Measurements from ENCODE around the gene NOSTRIN. TPM values are rescaled to one million over a fixed set of nuclear protein-coding genes. Genes with fewer than 3 reads are reported as not detected.

NOSTRIN gene
- polyA plus RNA-seq, 3 donors, result not detected

DNA sequence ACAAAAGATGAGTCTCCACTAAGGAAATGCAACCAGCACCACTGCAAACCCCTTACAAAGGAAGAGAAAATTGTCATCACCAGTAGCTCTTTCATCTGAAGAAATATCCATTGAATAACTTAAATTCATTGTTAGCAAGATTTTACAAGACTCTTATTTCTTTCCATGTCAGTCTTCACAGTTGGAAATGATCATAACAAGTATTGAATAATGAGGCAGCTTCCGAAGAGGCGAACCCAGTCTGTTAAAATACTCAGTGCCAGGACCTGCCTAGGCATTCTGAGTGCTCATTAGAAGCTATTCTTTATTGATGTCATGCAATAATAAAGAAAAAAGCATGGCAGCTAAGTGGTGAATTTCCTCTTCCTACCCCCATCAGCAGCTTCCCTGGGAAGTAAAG, 33.5 kb downstream of the NOSTRIN start:
- intact Hi-C loops (cut with micrococcal nuclease), result no loop called here
- H3K4me2 ChIP-seq (replicated peaks; ENCODE audit: extremely low read depth, low read length, poor library complexity, severe bottlenecking), result no peak overlapping the region
- no peak overlapping the region for H2AFZ ChIP-seq (ENCODE audit: insufficient read depth, low read depth, low read length, poor library complexity, severe bottlenecking)
- no peak overlapping the region for H3K9ac ChIP-seq (ENCODE audit: insufficient read depth, low read length, poor library complexity, severe bottlenecking)
- no peak for DNase-seq
- H3K27ac Mint-ChIP-seq, result no peak overlapping the region
- H3K27me3 Mint-ChIP-seq (ENCODE audit: low read depth in 3 of 3), result peaks cover 0 to 2% (median 0%) of the 10 kb centered on the region in 3 donors
- peaks cover 0 to 13% (median 5%) of the 10 kb centered on the region in 7 donors for H3K9me3 Mint-ChIP-seq
- H3K4me1 Mint-ChIP-seq, result no peaks in the 10 kb centered on the region
- TF ChIP-seq, protein P1, sequence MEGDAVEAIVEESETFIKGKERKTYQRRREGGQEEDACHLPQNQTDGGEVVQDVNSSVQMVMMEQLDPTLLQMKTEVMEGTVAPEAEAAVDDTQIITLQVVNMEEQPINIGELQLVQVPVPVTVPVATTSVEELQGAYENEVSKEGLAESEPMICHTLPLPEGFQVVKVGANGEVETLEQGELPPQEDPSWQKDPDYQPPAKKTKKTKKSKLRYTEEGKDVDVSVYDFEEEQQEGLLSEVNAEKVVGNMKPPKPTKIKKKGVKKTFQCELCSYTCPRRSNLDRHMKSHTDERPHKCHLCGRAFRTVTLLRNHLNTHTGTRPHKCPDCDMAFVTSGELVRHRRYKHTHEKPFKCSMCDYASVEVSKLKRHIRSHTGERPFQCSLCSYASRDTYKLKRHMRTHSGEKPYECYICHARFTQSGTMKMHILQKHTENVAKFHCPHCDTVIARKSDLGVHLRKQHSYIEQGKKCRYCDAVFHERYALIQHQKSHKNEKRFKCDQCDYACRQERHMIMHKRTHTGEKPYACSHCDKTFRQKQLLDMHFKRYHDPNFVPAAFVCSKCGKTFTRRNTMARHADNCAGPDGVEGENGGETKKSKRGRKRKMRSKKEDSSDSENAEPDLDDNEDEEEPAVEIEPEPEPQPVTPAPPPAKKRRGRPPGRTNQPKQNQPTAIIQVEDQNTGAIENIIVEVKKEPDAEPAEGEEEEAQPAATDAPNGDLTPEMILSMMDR (IDR thresholded peaks at IDR 0.05), result no peak
- H3K9me3 ChIP-seq (replicated peaks in 1 of 2; ENCODE audit: control insufficient read depth in 1 of 2, insufficient read depth in 1 of 2, low read length in 2 of 2), result peaks cover 0 to 1% of the 10 kb centered on the region in 2 donors
- no peak overlapping the region for H3K4me3 Mint-ChIP-seq
- no peaks in the 10 kb centered on the region for H3K36me3 Mint-ChIP-seq
- H3K27ac ChIP-seq (ENCODE audit: low read depth in 1 of 2, low read length in 2 of 2), result no peak overlapping the region
- H3K4me3 ChIP-seq (replicated peaks in 1 of 3; ENCODE audit: low read depth in 2 of 3, low read length in 3 of 3), result no peak overlapping the region
- no peaks in the 10 kb centered on the region for H3K4me1 ChIP-seq (ENCODE audit: control insufficient read depth in 1 of 2, insufficient read depth in 2 of 2, low read length in 2 of 2)
- no peaks in the 10 kb centered on the region for H3K27me3 ChIP-seq (ENCODE audit: control insufficient read depth in 2 of 2, insufficient read depth in 2 of 2, low read length in 2 of 2)
- no peaks in the 10 kb centered on the region for H3K79me2 ChIP-seq (ENCODE audit: insufficient read depth, low read length)
- H3K36me3 ChIP-seq (replicated peaks in 1 of 2; ENCODE audit: control insufficient read depth in 1 of 2, insufficient read depth in 2 of 2, low read length in 2 of 2), result no peaks in the 10 kb centered on the region
- no peaks in the 10 kb centered on the region for H4K20me1 ChIP-seq (ENCODE audit: insufficient read depth, low read length)
- WGBS (ENCODE audit: insufficient coverage), result no CpG with 5 or more reads among the region's 2 CpGs

DNA sequence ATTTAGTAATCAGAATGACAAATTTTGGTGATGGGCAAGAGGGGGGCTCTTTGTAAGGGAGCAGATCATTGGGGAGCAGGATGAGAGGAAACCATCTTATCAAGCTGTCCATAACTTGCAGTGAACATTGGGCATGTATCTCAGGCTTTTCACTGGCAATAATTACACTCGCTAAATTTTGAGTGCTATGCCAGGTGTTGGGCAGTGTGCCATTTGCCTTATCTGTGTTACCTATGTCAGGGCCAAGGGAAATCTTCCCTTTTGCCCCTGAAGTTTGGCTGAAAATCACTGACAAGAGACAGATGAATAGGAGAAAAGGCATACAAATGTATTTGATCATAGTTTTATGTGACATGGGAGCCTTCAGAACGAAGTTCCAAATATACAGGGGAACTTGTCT, 39.0 kb downstream of the NOSTRIN start:
- no peaks in the 10 kb centered on the region for H3K36me3 Mint-ChIP-seq
- Histone ChIP-seq H4K20me1 (ENCODE audit: insufficient read depth, low read length) (no peaks in the 10 kb centered on the region), H2AFZ (ENCODE audit: insufficient read depth, low read depth, low read length, poor library complexity, severe bottlenecking) (no peak overlapping the region), H3K27ac (ENCODE audit: low read depth in 1 of 2, low read length in 2 of 2) (no peak overlapping the region), H3K9ac (ENCODE audit: insufficient read depth, low read length, poor library complexity, severe bottlenecking) (no peak overlapping the region), H3K4me1 (ENCODE audit: control insufficient read depth in 1 of 2, insufficient read depth in 2 of 2, low read length in 2 of 2) (no peaks in the 10 kb centered on the region), H3K4me3 (replicated peaks in 1 of 3; ENCODE audit: low read depth in 2 of 3, low read length in 3 of 3) (no peak overlapping the region), H3K27me3 (ENCODE audit: control insufficient read depth in 2 of 2, insufficient read depth in 2 of 2, low read length in 2 of 2) (no peaks in the 10 kb centered on the region), H3K36me3 (replicated peaks in 1 of 2; ENCODE audit: control insufficient read depth in 1 of 2, insufficient read depth in 2 of 2, low read length in 2 of 2) (no peaks in the 10 kb centered on the region), H3K4me2 (replicated peaks; ENCODE audit: extremely low read depth, low read length, poor library complexity, severe bottlenecking) (no peak overlapping the region), H3K79me2 (ENCODE audit: insufficient read depth, low read length) (no peaks in the 10 kb centered on the region), H3K9me3 (replicated peaks in 1 of 2; ENCODE audit: control insufficient read depth in 1 of 2, insufficient read depth in 1 of 2, low read length in 2 of 2) (no peaks in the 10 kb centered on the region)
- H3K4me3 Mint-ChIP-seq, result no peak overlapping the region
- WGBS (ENCODE audit: insufficient coverage), result no CpG with 5 or more reads among the region's 2 CpGs
- H3K27ac Mint-ChIP-seq, result no peak overlapping the region
- intact Hi-C loops (cut with micrococcal nuclease), result no loop called here
- peaks cover 0 to 10% (median 3%) of the 10 kb centered on the region in 7 donors for H3K9me3 Mint-ChIP-seq
- DNase-seq, result no peak
- peaks cover 1 to 6% (median 5%) of the 10 kb centered on the region in 3 donors for H3K27me3 Mint-ChIP-seq (ENCODE audit: low read depth in 3 of 3)
- TF ChIP-seq, protein P1 (IDR thresholded peaks at IDR 0.05), result no peak
- H3K4me1 Mint-ChIP-seq, result no peaks in the 10 kb centered on the region
